Keratinocyte (primary cell): ENCODE data around the gene ATP5F1D. TPM values are rescaled to one million over a fixed set of nuclear protein-coding genes. Genes with fewer than 3 reads are reported as not detected.
A peak's percentile ranks its signal among the peaks of the same experiment; 100 is the strongest.

ENCODE experiments used
- DNase-seq: peaks from one replicate; pipeline ENCODE4 v3.0.0-alpha.2; 2011; ENCODE audit warnings: low read depth, missing footprints, low spot score
- FAIRE-seq: peaks from 2 replicates; lab custom pipeline; 2011; peaks lifted over from hg19 to GRCh38; lab: Jason Lieb, UNC
- H2AFZ ChIP-seq: 2 replicates; pipeline ENCODE4 v1.6.0; 2012; ENCODE audit warnings: low read length, control low read depth, inconsistent platforms; ENCODE audit not compliant: control insufficient read depth
- H3K27ac ChIP-seq: 2 replicates; pipeline ENCODE4 v1.5.1; 2011; ENCODE audit warnings: low read length; ENCODE audit not compliant: control insufficient read depth, insufficient read depth
- H3K27me3 ChIP-seq: 3 replicates; pipeline ENCODE4 v1.6.0; 2011; ENCODE audit warnings: low read length; ENCODE audit not compliant: control insufficient read depth, insufficient read depth; ENCODE audit errors: extremely low read depth
- H3K36me3 ChIP-seq, 2 experiments: 2 replicates in 1 of 2; 3 replicates in 1 of 2; pipeline ENCODE4 v1.5.1; 2011; ENCODE audit warnings: low read length in 2 of 2, mild to moderate bottlenecking in 1 of 2; ENCODE audit not compliant: control insufficient read depth in 2 of 2, insufficient read depth in 2 of 2; ENCODE audit errors: extremely low read depth in 1 of 2
- H3K4me1 ChIP-seq: 3 replicates; pipeline ENCODE4 v1.5.1; 2011; ENCODE audit warnings: low read length; ENCODE audit not compliant: control insufficient read depth, insufficient read depth; ENCODE audit errors: extremely low read depth
- H3K4me2 ChIP-seq: 3 replicates; pipeline ENCODE4 v1.6.0; 2011; ENCODE audit warnings: low read depth, low read length; ENCODE audit not compliant: control insufficient read depth, insufficient read depth; ENCODE audit errors: extremely low read depth
- H3K4me3 ChIP-seq, 3 experiments: fragments of 200-600 bp in 1 of 3; sonication (generic) in 1 of 3; 2 replicates in 2 of 3; 3 replicates in 1 of 3; pipeline ENCODE4 v1.5.1; 2011 to 2016; ENCODE audit warnings: low read length in 3 of 3, mild to moderate bottlenecking in 3 of 3, control low read depth in 2 of 3, inconsistent platforms in 1 of 3, low read depth in 1 of 3, mixed read lengths in 1 of 3, mixed run types in 1 of 3, moderate library complexity in 1 of 3; ENCODE audit not compliant: control insufficient read depth in 2 of 3, insufficient read depth in 2 of 3; ENCODE audit errors: extremely low read depth in 1 of 3
- H3K79me2 ChIP-seq: 2 replicates; pipeline ENCODE4 v1.6.0; 2012; ENCODE audit warnings: low read length; ENCODE audit not compliant: control insufficient read depth, insufficient read depth
- H3K9ac ChIP-seq: 3 replicates; pipeline ENCODE4 v1.6.0; 2011; ENCODE audit warnings: low read length; ENCODE audit not compliant: control insufficient read depth, insufficient read depth; ENCODE audit errors: extremely low read depth
- H3K9me1 ChIP-seq: 3 replicates; pipeline ENCODE4 v1.6.0; 2011; ENCODE audit warnings: low read length; ENCODE audit not compliant: control insufficient read depth, insufficient read depth; ENCODE audit errors: extremely low read depth
- H3K9me3 ChIP-seq: 2 replicates; pipeline ENCODE4 v1.5.1; 2012; ENCODE audit warnings: low read depth, low read length; ENCODE audit not compliant: control insufficient read depth
- H4K20me1 ChIP-seq: 3 replicates; pipeline ENCODE4 v1.6.0; 2011; ENCODE audit warnings: low read length; ENCODE audit not compliant: control insufficient read depth, insufficient read depth; ENCODE audit errors: extremely low read depth
- EZH2 ChIP-seq: IDR thresholded peaks from one replicate; pipeline ENCODE4 v1.6.1; 2012; ENCODE audit warnings: inconsistent platforms, mild to moderate bottlenecking, low read length, moderate library complexity
- dilution Hi-C: fragments of 300-500 bp; cut with MboI; formaldehyde crosslinking; loops from one replicate; pipeline ENCODE4 v1.7.0; 2020; ENCODE audit warnings: low sequenced_read_pairs; ENCODE audit not compliant: extremely low pct_ligation_motif_present
- polyA plus RNA-seq, 5 experiments: library from polyadenylated mRNA; depleted of rRNA in 3 of 5; stranded (reverse) in 3 of 5; stranded (forward) in 1 of 5; unstranded in 1 of 5; fragments of >200 nt; gene quantifications; 1 replicate in 1 of 5; 2 replicates in 3 of 5; 3 replicates in 1 of 5; pipeline versions ENCODE4 v1.2.1 to v1.2.3, GENCODE V29; 2011 to 2012; ENCODE audit warnings: missing spikeins in 2 of 5, low read depth in 1 of 5, low replicate concordance in 1 of 5
- TF ChIP-seq, protein P1 (sequence below), 3 experiments: IDR thresholded peaks in 1 of 3; conservative IDR thresholded peaks in 1 of 3; optimal IDR thresholded peaks in 1 of 3; 2 replicates in 2 of 3; 3 replicates in 1 of 3; pipeline versions ENCODE3 to v1.5.1; 2011; ENCODE audit warnings: low read length in 3 of 3, mild to moderate bottlenecking in 3 of 3, moderate library complexity in 2 of 3, control low read depth in 1 of 3, inconsistent platforms in 1 of 3; ENCODE audit not compliant: insufficient read depth in 2 of 3; ENCODE audit errors: extremely low read depth in 1 of 3

The ATP5F1D gene
- polyA plus RNA-seq, 1 donor (not counting 4 experiments of a cell fraction or from before 2014, with no cell fraction given) = 51.3 TPM

DNA sequence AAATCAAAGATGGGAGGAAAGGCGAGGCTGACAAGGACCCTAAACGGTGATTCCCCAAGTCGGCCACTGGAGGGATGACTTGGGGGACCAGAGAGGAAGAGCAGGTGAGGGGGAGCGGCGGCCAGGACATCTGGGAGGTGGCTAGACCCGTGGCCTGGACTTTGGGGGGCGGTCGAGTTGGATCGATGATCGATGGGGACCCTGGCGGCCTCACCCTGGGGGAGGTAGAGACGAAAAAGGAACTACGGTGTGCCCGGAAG lies 19.9 kb downstream of the ATP5F1D start:
- H3K27ac ChIP-seq = peak overlapping the region; percentile 89
- H3K36me3 ChIP-seq = peaks cover 9 to 27% of the 10 kb centered on the region in 2 experiments
- peak overlapping the region; percentile 76 to 90 (median 90) for H3K4me3 ChIP-seq
- peaks cover 14% of the 10 kb centered on the region for H3K79me2 ChIP-seq
- no peak for TF ChIP-seq EZH2
- TF ChIP-seq, protein P1, sequence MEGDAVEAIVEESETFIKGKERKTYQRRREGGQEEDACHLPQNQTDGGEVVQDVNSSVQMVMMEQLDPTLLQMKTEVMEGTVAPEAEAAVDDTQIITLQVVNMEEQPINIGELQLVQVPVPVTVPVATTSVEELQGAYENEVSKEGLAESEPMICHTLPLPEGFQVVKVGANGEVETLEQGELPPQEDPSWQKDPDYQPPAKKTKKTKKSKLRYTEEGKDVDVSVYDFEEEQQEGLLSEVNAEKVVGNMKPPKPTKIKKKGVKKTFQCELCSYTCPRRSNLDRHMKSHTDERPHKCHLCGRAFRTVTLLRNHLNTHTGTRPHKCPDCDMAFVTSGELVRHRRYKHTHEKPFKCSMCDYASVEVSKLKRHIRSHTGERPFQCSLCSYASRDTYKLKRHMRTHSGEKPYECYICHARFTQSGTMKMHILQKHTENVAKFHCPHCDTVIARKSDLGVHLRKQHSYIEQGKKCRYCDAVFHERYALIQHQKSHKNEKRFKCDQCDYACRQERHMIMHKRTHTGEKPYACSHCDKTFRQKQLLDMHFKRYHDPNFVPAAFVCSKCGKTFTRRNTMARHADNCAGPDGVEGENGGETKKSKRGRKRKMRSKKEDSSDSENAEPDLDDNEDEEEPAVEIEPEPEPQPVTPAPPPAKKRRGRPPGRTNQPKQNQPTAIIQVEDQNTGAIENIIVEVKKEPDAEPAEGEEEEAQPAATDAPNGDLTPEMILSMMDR (optimal IDR thresholded peaks at IDR 0.05 in 1 of 3, IDR thresholded peaks at IDR 0.05 in 1 of 3, conservative IDR thresholded peaks at IDR 0.05 in 1 of 3; ENCODE audit: extremely low read depth in 1 of 3, insufficient read depth in 2 of 3, low read length in 3 of 3) = no peak
- peak overlapping the region; percentile 96 for H3K4me2 ChIP-seq
- no peak overlapping the region for H2AFZ ChIP-seq
- H3K27me3 ChIP-seq = no peaks in the 10 kb centered on the region
- peak overlapping the region; percentile 88 for H3K9ac ChIP-seq
- peaks cover 71% of the 10 kb centered on the region for H3K4me1 ChIP-seq
- dilution Hi-C loops = no loop called here
- no peak for FAIRE-seq
- H3K9me3 ChIP-seq = no peaks in the 10 kb centered on the region
- DNase-seq = no peak
- peaks cover 12% of the 10 kb centered on the region for H4K20me1 ChIP-seq
- peaks cover 2% of the 10 kb centered on the region for H3K9me1 ChIP-seq

DNA sequence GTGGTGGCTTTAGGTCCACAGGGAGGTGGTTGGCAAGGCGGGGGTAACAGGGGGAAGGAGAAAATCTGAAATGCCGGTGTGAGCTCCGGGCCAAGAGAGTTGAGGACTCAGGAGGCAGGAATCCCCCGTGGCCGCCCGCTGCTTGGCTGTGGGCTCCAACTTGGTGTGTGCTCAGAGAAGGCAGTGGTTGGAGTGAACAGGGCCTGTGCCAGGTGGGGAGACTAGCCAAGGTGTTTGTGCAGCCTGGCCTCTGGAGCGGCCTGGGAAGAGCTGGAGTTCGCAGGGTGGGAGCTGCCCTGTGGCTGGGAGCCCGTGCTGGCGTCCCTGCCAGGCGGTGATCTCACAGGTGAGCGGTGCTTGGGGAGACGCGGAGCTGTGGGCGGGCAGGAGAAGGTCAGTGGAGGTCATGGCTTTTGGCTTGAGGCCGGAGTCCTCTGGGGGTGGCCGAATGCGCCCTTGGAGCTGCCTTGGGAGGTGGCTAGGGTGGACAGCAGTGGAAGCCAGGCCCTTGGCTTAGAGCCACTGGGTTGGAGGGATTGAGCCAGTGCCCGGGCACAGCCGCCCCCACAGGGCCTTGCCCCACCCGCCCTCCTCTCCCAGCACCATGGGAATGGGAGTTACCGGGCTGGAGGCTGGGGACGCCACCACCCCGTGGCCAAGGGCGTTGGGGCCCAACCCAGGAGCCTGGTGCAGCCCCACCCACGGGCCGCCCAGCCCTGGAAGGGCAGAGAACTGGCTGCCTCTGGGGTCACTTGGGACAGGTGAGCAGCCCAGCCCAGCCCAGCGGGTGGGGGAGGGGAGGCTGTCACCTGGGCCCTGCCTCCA lies 20.5 kb downstream of the ATP5F1D start:
- Histone ChIP-seq H3K9ac (peak overlapping the region; percentile 88), H3K4me1 (peaks cover 68% of the 10 kb centered on the region), H3K9me1 (peaks cover 2% of the 10 kb centered on the region), H3K4me2 (peak overlapping the region; percentile 96), H3K27ac (peak overlapping the region; percentile 89), H3K79me2 (peaks cover 9% of the 10 kb centered on the region), H3K9me3 (no peaks in the 10 kb centered on the region), H4K20me1 (peaks cover 6% of the 10 kb centered on the region), H3K27me3 (no peaks in the 10 kb centered on the region), H3K4me3 (peak overlapping the region; percentile 76 to 90 (median 90)), H2AFZ (no peak overlapping the region), H3K36me3 (peaks cover 7 to 21% of the 10 kb centered on the region in 2 experiments)
- no peak for TF ChIP-seq EZH2
- TF ChIP-seq, protein P1 (optimal IDR thresholded peaks at IDR 0.05 in 1 of 3, IDR thresholded peaks at IDR 0.05 in 1 of 3, conservative IDR thresholded peaks at IDR 0.05 in 1 of 3; ENCODE audit: extremely low read depth in 1 of 3, insufficient read depth in 2 of 3, low read length in 3 of 3) = no peak
- no peak for FAIRE-seq
- DNase-seq = no peak
- dilution Hi-C loops = no loop called here
